Aorta (tissue), 4 donors: ENCODE results near the gene MECP2. TPM values are rescaled to one million over a fixed set of nuclear protein-coding genes. Genes with fewer than 3 reads are reported as not detected.

Experiments
- microRNA-seq, 2 donors: library from miRNA; unstranded; fragments of <30 nt; microRNA quantifications; one replicate each; pipeline ENCODE4 v1.2.0, GENCODE V29; 2020
- polyA plus RNA-seq, 2 donors: library from polyadenylated mRNA; stranded (reverse); fragments of 200-250 nt; gene quantifications; one replicate each; pipeline ENCODE4 v1.2.3, GENCODE V29; 2013
- total RNA-seq, 2 donors: library from RNA; stranded (reverse); fragmentation: NEBNext Ultra II Directional; extraction: Animal tissue kit (Norgen Biotek cat#: 25700); gene quantifications; one replicate each; pipeline ENCODE4 v1.2.1, GENCODE V29; 2021
- donor health status: healthy with polysubstance abuse.
- donor health status: Bipolar disorder and iron deficiency.
- donor health status: DM: no; HTN: no; CAD: no.
- donor health status: DM: yes; HTN: yes; CAD: no.

Gene MECP2
- total and polyA plus RNA-seq, 4 donors: 10.4 to 80.7 (median 49.2) TPM

Small RNA genes lying within 50 kb of the gene (microRNA-seq; reads per million reads assigned to microRNA genes)
- gene MIR3202-1 (0 reads per million in 2 donors), gene MIR3202-2 (0 reads per million in 2 donors), gene MIR718 (0 reads per million in 2 donors)

Other genes with a start within 250 kb of the MECP2 start
- 10 to 100 TPM in 1 of 2 donors, 1 to 10 TPM in 1; 4.3 to 11.6 TPM for gene L1CAM, start 211.5 kb downstream of the MECP2 start, total RNA-seq
- gene L1CAM, start 211.5 kb downstream of the MECP2 start, polyA plus RNA-seq: 1 to 10 TPM in 1 of 2 donors, not detected in 1; 1.0 TPM
- 1 to 10 TPM; 3.0 to 4.6 TPM for gene AVPR2, start 193.0 kb downstream of the MECP2 start, total RNA-seq
- gene AVPR2, start 193.0 kb downstream of the MECP2 start, polyA plus RNA-seq: under 1 TPM in 1 of 2 donors, not detected in 1; 0.23 TPM
- 10 to 100 TPM; 36.0 to 81.3 TPM for gene ARHGAP4, start 171.5 kb downstream of the MECP2 start, total RNA-seq
- 10 to 100 TPM; 13.5 to 31.9 TPM for gene ARHGAP4, start 171.5 kb downstream of the MECP2 start, polyA plus RNA-seq
- 10 to 100 TPM; 70.2 to 87.3 TPM for gene NAA10, start 162.7 kb downstream of the MECP2 start, total RNA-seq
- 100 to 1,000 TPM in 1 of 2 donors, 10 to 100 TPM in 1; 81.8 to 287 TPM for gene NAA10, start 162.7 kb downstream of the MECP2 start, polyA plus RNA-seq
- gene RENBP, start 153.1 kb downstream of the MECP2 start, total RNA-seq: 10 to 100 TPM; 13.1 to 20.9 TPM
- 10 to 100 TPM; 10.5 to 14.5 TPM for gene RENBP, start 153.1 kb downstream of the MECP2 start, polyA plus RNA-seq
- gene HCFC1, start 125.9 kb downstream of the MECP2 start, total RNA-seq: 10 to 100 TPM; 41.6 to 41.8 TPM
- gene HCFC1, start 125.9 kb downstream of the MECP2 start, polyA plus RNA-seq: 10 to 100 TPM in 1 of 2 donors, 1 to 10 TPM in 1; 6.5 to 20.3 TPM
- 1 to 10 TPM; 3.8 to 8.6 TPM for gene TMEM187, start 125.0 kb downstream of the MECP2 start, total RNA-seq
- 1 to 10 TPM; 2.5 to 6.3 TPM for gene TMEM187, start 125.0 kb downstream of the MECP2 start, polyA plus RNA-seq
- gene IRAK1, start 77.8 kb downstream of the MECP2 start, total RNA-seq: 10 to 100 TPM; 62.3 to 78.3 TPM
- gene IRAK1, start 77.8 kb downstream of the MECP2 start, polyA plus RNA-seq: 10 to 100 TPM; 45.9 to 60.5 TPM
- gene OPN1LW, start 46.5 kb upstream of the MECP2 start, total RNA-seq: not detected
- gene OPN1LW, start 46.5 kb upstream of the MECP2 start, polyA plus RNA-seq: not detected
- gene OPN1MW, start 84.9 kb upstream of the MECP2 start, total RNA-seq: not detected
- not detected for gene OPN1MW, start 84.9 kb upstream of the MECP2 start, polyA plus RNA-seq
- not detected for gene OPN1MW2, start 122.0 kb upstream of the MECP2 start, total RNA-seq
- gene OPN1MW2, start 122.0 kb upstream of the MECP2 start, polyA plus RNA-seq: not detected
- gene OPN1MW3, start 159.9 kb upstream of the MECP2 start, total RNA-seq: not detected
- not detected for gene OPN1MW3, start 159.9 kb upstream of the MECP2 start, polyA plus RNA-seq
- not detected for gene TEX28, start 197.4 kb upstream of the MECP2 start, total RNA-seq
- not detected for gene TEX28, start 197.4 kb upstream of the MECP2 start, polyA plus RNA-seq
- under 1 TPM; 0.23 to 0.24 TPM for gene TKTL1, start 198.1 kb upstream of the MECP2 start, total RNA-seq
- gene TKTL1, start 198.1 kb upstream of the MECP2 start, polyA plus RNA-seq: not detected